A549 treated with Mapracorat at 1 μM for 4 hours (cell line): ENCODE data around the gene TMEM163. TPM values are rescaled to one million over a fixed set of nuclear protein-coding genes. Genes with fewer than 3 reads are reported as not detected.

Experiments used
- total RNA-seq: library from RNA; stranded (reverse); fragments of 200-300 nt; extraction: Qiagen RNA extraction; gene quantifications from 5 replicates; pipeline ENCODE4 v1.2.3, GENCODE V29; 2022

The TMEM163 gene
- total RNA-seq, result 0.10 to 0.17 TPM (median 0.14 TPM) in 4 of 5 replicates, not detected in the other

GRCh38 chr2:134718817-134719814 is at the start of gene TMEM163:
TMEM163 (minus strand) TSS chr2:134719000.

Other genes with a start within 250 kb of the TMEM163 start
- gene ACMSD, start 119.6 kb upstream of the TMEM163 start, total RNA-seq, result not detected in 5 replicates
- 7.9 to 10.6 TPM (median 9.3 TPM) in 5 replicates for gene CCNT2, start 199.8 kb upstream of the TMEM163 start, total RNA-seq